Astrocyte of the cerebellum (primary cell): Measurements from ENCODE around the gene HBA2.

Source experiments
- DNase-seq: peaks from one replicate; pipeline ENCODE4 v3.0.0-alpha.2; 2011; ENCODE audit warnings: low read depth
- H3K4me3 ChIP-seq: 2 replicates; pipeline ENCODE4 v1.5.1; 2011; ENCODE audit warnings: mild to moderate bottlenecking, low read depth, low read length, moderate library complexity
- CTCF ChIP-seq: IDR thresholded peaks from 2 replicates; pipeline ENCODE4 v1.5.1; 2012; ENCODE audit warnings: low read length, low read depth, moderate library complexity, mild to moderate bottlenecking; ENCODE audit errors: missing control alignments
- in situ Hi-C: cut with HindIII; loops from 2 replicates; pipeline ENCODE4 v1.10.0; 2017; ENCODE audit warnings: low sequenced_read_pairs

Gene HBA2

GRCh38 chr16:177981-178667 is 5.4 kb downstream of the HBA2 start:
- TF ChIP-seq CTCF = no peak
- in situ Hi-C loops = no loop called here
- DNase-seq = no peak
- H3K4me3 ChIP-seq = no peak overlapping the region

GRCh38 chr16:178668-179015 is 6.0 kb downstream of the HBA2 start:
- in situ Hi-C loops = no loop called here
- DNase-seq = no peak
- H3K4me3 ChIP-seq = no peak overlapping the region
- no peak for TF ChIP-seq CTCF

GRCh38 chr16:179211-180092 is 6.8 kb downstream of the HBA2 start:
- TF ChIP-seq CTCF = no peak
- in situ Hi-C loops = no loop called here
- no peak for DNase-seq
- no peak overlapping the region for H3K4me3 ChIP-seq

- in situ Hi-C loops = no loop called here
Measured at GRCh38 chr16:180101-180675, 7.5 kb downstream of the HBA2 start, which contains the start of gene HBQ1. Gene HBQ1, plus strand, starts transcription at chr16:180459. Its CDS starts 28 bp downstream, at chr16:180487.

GRCh38 chr16:180681-181564 is 8.2 kb downstream of the HBA2 start:
- peak; percentile 12 for DNase-seq
- in situ Hi-C loops = no loop called here
- peak overlapping the region; percentile 32 for H3K4me3 ChIP-seq
- TF ChIP-seq CTCF = no peak

More at GRCh38 chr16:180101-180675, 7.5 kb downstream of the HBA2 start, which contains the start of gene HBQ1:
- H3K4me3 ChIP-seq = peak within 1 kb of the TSS; percentile 32
- TF ChIP-seq CTCF = peak; percentile 26
- DNase-seq = no peak
